GM19463 (cell line): ENCODE data around the gene USP48.
"Not testable (repeated sequence)": the region's sequence is repeated elsewhere in the genome, so short reads cannot be mapped to it uniquely, and the experiment has no call there.

Experiments
- ATAC-seq: cut with Tn5 transposase; IDR thresholded peaks from one replicate; pipeline ENCODE4 v1.9.1; 2021; ENCODE audit warnings: mild to moderate bottlenecking, moderate library complexity; ENCODE audit not compliant: unreplicated experiment

Gene USP48

DNA sequence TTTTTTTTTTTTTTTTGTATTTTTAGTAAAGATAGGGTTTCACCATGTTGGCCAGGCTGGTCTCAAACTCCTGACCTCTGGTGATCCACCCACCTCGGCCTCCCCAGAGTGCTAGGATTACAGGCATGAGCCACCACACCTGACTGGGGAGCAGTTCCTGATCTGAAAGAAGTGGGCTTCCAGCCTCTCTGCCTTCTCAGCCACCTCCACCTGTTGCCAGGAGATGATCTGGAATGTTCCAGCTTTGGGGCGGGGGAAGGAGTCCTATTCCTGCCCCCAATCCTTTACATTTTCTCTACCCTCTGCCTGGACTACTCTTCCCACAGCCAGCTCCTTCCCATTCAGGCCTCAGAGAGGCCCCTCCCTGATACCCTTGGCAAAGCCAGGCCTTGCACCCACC, 141.9 kb downstream of the USP48 start:
- no peak for ATAC-seq

GRCh38 chr1:21640653-21641052, 142.3 kb downstream of the USP48 start:
- ATAC-seq: no peak

GRCh38 chr1:21639594-21640041, 143.3 kb downstream of the USP48 start:
- no peak for ATAC-seq

DNA sequence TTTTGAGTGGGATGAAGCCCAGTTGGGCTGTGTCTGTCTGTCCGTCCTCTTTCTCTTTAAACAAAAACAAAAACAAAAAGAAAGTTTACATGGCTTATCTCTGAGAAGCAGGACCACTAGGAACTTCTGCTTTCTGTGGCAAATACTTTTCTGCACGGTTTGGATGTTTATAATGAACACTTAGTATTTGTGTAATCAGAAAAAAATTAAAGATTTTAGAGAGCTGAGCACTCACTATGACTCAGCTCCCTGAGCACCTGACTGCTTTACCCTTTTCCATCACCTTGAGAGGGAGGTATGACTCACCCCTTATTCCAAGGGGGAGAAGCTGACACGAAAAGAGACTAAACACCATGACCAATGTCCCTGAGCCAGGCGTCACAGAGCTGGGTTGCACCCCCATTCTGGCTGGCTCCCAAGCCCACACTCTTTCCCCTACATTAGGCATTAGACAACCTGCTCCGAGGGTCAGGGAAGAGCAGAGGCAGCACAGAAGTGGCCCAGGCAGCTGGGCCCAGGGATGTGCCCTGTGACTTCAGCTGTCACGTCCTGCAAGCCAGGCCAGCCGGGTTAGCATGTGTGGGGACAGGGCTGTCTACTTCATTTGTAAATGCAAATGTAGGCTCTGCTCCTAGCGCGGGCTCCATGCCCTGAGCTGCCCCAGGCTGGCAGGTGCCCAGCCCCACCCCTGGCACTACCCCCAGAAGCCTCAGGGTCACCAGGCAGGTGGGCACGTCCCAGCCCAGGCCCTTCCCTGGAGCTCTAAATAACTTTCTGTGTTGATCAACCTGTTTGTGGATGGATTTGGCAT, 144.2 kb downstream of the USP48 start:
- no peak for ATAC-seq

DNA sequence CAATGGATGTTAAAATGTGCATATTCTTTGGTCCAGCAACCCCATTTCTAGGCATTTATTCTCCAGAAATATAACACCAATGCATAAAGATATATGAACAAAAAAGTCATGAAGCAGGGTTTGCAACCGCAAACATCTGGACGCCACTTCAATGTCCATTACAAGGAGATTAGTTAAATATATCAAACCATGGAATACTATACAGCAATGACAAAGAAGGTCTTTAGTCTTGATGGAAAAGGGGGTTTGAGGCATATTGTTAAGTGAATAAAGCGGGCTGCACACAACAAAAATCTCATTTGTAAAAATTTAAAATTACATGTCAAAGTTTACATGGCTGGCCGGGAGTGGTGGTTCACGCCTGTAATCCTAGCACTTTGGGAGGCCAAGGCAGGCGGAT, 145.4 kb downstream of the USP48 start:
- ATAC-seq: no peak

- no peak for ATAC-seq
Measured at GRCh38 chr1:21636029-21636428, 146.9 kb downstream of the USP48 start.

DNA sequence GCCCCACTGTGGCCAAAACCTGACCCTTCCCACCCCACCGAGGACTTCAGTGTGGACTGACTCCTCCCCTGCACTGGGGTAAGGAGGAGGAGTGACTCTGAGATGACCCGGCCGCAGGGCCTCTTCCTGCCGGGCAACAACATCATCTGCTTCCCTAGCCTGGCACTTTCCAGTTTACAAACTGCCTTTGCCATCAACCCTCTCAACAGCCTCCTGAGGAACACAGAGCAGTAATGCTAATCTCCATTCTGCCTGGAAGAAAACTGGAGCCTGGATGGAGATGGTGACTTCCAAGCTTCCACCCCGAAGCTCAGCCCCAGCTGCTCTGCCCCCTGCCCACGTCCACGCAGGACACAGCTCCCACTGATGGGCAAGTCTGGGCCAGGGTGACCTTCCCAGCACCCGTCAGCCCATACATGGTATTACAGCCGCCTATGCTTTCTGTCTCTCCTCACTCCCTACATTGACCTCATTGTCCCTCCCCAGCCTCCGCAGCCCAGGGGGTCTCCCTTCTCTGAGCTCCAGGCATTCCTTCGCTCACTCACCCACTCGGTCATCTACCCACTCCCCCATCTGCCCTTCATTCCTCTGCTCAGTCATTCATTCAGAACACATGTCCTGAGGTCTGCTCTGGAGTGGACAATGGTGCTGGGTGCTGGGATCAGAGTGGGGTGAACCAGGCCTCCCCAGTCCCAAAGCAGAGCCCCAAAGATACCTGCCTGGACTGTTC, 148.0 kb downstream of the USP48 start:
- no peak for ATAC-seq

DNA sequence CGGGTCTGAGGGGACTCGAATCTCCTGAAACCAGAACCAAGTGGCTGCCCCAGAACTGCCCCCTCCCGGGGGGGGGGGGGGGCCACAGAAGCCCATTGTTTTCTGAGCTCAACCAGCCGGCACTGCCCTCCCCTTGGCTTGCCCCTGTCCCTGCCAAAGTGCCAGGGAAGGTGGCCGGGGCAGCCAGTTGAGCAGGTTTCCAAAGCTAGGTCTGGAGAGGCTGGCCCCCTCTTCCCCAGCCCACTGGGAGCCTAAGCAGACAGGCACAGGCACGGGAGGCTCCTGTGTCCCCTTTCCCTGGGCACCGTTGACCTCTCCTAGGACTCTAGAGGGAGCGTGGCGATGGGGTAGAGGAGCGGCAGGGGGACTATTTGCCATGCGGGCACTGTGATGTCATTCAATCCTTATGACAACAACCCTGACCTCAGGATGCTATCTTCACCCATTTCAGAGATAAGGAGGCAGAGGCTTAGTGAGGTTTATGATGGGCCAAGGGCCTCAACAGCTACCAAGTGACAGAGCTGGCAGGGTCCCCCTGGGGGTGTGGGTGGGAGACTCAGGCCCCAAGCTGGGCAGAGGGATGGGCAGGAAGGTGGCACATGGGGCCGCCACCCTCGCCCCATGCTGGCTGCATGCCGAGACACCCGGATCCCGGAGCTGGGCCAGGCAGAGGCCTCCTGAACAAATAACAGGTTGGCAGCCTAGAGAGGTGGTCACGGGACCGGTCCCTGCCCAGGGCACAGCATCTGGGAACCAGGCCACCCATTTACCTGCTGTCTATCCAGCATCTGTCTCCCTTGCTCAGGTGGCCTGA, 148.8 kb downstream of the USP48 start:
- no peak for ATAC-seq

GRCh38 chr1:21633141-21633755, 149.7 kb downstream of the USP48 start:
- no peak for ATAC-seq

GRCh38 chr1:21631944-21632887, 150.7 kb downstream of the USP48 start:
- ATAC-seq: no peak

DNA sequence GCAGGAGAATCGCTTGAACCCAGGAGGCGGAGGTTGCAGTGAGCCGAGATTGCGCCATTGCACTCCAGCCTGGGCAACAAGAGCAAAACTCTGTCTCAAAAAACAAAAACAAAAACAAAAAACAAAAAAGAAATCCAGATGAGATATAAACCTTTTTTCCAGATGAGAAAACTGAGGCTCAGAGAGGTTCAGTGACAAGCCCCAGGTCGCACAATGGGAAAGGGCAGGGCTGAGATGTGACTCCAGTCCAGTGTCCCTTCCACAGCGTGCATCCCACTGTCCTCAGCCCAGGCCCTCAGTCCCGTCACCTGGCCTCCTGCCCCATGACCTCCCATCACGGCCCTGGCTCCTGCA, 151.4 kb downstream of the USP48 start:
- ATAC-seq: not testable (repeated sequence)

- no peak for ATAC-seq
Measured at GRCh38 chr1:21630571-21631343, 152.2 kb downstream of the USP48 start.

- no peak for ATAC-seq
Measured at GRCh38 chr1:21629971-21630370, 153.0 kb downstream of the USP48 start.

GRCh38 chr1:21628798-21629393, 154.1 kb downstream of the USP48 start:
- no peak for ATAC-seq
